Peyer's patch (tissue), 4 donors: ENCODE data around the gene FAM53A.

Source experiments
- POLR2A ChIP-seq, 2 donors: fragments of 450-650 bp; IDR thresholded peaks; one replicate each; pipeline ENCODE4 v1.5.1; 2017; ENCODE audit warnings: antibody characterized with exemption in 2 of 2, mild to moderate bottlenecking in 2 of 2, moderate library complexity in 2 of 2
- TF ChIP-seq, protein P1 (sequence below), 6 experiments: fragments of 450-650 bp in 4 of 6; fragments of 200-600 bp in 2 of 6; sonication (generic) in 1 of 6; IDR thresholded peaks; one replicate each; pipeline ENCODE4 v1.5.1; 2017 to 2019; ENCODE audit warnings: antibody characterized with exemption in 6 of 6, mild to moderate bottlenecking in 3 of 6, moderate library complexity in 1 of 6

DNA sequence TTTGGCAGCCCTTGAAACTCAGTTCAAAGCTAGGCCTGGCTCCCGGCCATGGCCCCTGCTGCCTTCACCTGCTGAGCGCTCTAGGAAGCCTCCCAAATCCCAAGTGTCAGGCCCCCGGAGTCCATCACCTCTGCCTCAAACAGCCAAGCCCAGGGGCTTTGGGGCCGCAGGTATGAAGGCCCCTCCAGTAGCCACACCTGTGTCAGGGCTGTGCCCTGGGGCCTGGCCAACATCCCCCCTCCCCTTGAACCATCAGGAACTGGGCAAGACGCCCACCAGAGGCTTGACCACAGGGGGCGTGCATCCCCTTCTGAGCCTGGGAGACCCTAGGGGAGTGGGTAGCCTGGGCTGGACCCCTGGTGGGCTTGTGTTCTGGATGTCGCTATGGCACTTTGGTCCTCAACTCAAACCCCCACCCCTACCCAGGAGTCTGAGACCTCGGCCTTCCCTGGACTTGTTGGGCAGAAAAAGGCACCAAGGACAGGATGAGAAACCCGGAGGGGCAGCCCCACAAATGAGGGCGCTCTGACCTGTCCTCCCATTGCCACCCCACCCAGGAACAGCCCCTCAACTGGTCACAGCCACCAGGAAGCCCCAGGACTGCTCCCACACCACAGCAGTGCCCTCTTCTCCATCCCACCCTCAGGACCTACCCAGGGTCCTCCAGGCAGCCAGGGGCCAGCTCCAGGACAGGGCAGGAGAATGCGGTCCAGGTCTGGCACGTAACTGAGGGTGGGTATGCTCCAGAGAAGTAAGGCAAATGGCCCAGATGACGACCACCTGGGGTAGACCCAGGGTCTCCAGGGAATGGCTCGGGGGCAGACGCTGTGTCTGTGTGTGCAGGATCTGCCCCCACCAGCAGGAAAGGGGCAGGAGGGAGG lies 32.2 kb upstream of the FAM53A start:
- TF ChIP-seq POLR2A (IDR thresholded peaks at IDR 0.05), result no peak
- TF ChIP-seq, protein P1, sequence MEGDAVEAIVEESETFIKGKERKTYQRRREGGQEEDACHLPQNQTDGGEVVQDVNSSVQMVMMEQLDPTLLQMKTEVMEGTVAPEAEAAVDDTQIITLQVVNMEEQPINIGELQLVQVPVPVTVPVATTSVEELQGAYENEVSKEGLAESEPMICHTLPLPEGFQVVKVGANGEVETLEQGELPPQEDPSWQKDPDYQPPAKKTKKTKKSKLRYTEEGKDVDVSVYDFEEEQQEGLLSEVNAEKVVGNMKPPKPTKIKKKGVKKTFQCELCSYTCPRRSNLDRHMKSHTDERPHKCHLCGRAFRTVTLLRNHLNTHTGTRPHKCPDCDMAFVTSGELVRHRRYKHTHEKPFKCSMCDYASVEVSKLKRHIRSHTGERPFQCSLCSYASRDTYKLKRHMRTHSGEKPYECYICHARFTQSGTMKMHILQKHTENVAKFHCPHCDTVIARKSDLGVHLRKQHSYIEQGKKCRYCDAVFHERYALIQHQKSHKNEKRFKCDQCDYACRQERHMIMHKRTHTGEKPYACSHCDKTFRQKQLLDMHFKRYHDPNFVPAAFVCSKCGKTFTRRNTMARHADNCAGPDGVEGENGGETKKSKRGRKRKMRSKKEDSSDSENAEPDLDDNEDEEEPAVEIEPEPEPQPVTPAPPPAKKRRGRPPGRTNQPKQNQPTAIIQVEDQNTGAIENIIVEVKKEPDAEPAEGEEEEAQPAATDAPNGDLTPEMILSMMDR (IDR thresholded peaks at IDR 0.05), result no peak
